GM12878 (cell line): ENCODE data around the gene RAET1E. TPM values are rescaled to one million over a fixed set of nuclear protein-coding genes. Genes with fewer than 3 reads are reported as not detected.
A peak's percentile ranks its signal among the peaks of the same experiment; 100 is the strongest.

ENCODE experiments used
- BHLHE40 ChIP-seq, 2 experiments: fragments of 450-650 bp in 1 of 2; IDR thresholded peaks; 2 replicates each; pipeline ENCODE4 v1.6.1; 2011 to 2017; ENCODE audit warnings: low read depth in 2 of 2, borderline replicate concordance in 1 of 2, improper control_type of control experiment in 1 of 2, low read length in 1 of 2, mild to moderate bottlenecking in 1 of 2
- CHD1 ChIP-seq: IDR thresholded peaks from 2 replicates; pipeline ENCODE4 v1.6.1; 2012; ENCODE audit warnings: low read depth, low read length, improper control_type of control experiment
- CHD2 ChIP-seq: IDR thresholded peaks from 2 replicates; pipeline ENCODE4 v1.6.1; 2011; ENCODE audit warnings: low read depth, low read length, improper control_type of control experiment, borderline replicate concordance
- FOS ChIP-seq: IDR thresholded peaks from 3 replicates; pipeline ENCODE4 v1.6.1; 2011; ENCODE audit warnings: borderline replicate concordance; ENCODE audit not compliant: insufficient read length; ENCODE audit errors: extremely low read depth
- IKZF1 ChIP-seq: fragments of 450-650 bp; conservative IDR thresholded peaks from 2 replicates; pipeline ENCODE4 v1.6.1; 2017; ENCODE audit warnings: antibody characterized with exemption, mild to moderate bottlenecking
- JUNB ChIP-seq: IDR thresholded peaks from 2 replicates; pipeline ENCODE4 v1.6.1; 2016; ENCODE audit warnings: antibody characterized with exemption, mild to moderate bottlenecking
- MTA2 ChIP-seq: fragments of 450-650 bp; IDR thresholded peaks from 2 replicates; pipeline ENCODE4 v1.6.1; 2016; ENCODE audit warnings: low read depth, mild to moderate bottlenecking, moderate library complexity
- MYC ChIP-seq: IDR thresholded peaks from 2 replicates; pipeline ENCODE4 v1.6.1; 2011; ENCODE audit warnings: mild to moderate bottlenecking, low read length, moderate library complexity, inconsistent platforms; ENCODE audit not compliant: insufficient read depth, insufficient replicate concordance, insufficient read length, severe bottlenecking
- PAX5 ChIP-seq: IDR thresholded peaks from 2 replicates; pipeline ENCODE4 v1.6.1; 2011; ENCODE audit warnings: low read depth, low read length, borderline replicate concordance
- SPI1 ChIP-seq: IDR thresholded peaks from 2 replicates; pipeline ENCODE4 v1.6.1; 2011; ENCODE audit warnings: low read depth, mild to moderate bottlenecking, low read length, moderate library complexity, borderline replicate concordance; ENCODE audit not compliant: insufficient read depth
- ZZZ3 ChIP-seq: IDR thresholded peaks from 2 replicates; pipeline ENCODE4 v1.6.1; 2011; ENCODE audit warnings: low read depth; ENCODE audit not compliant: control insufficient read depth, insufficient read length
- polyA plus RNA-seq, 11 experiments: library from polyadenylated mRNA; depleted of rRNA in 4 of 11; unstranded in 6 of 11; stranded (reverse) in 5 of 11; fragments of >200 nt; fragmentation: Nextera tagmentation in 4 of 11; fragmentation: Illumina TruSeq in 1 of 11; extraction: Ambion mirVana in 4 of 11; extraction: Trizol in 1 of 11; gene quantifications; 1 replicate in 1 of 11; 2 replicates in 10 of 11; pipeline versions ENCODE4 v1.2.1 to v1.2.3, GENCODE V29; 2011 to 2016; ENCODE audit warnings: inconsistent platforms in 2 of 11, missing spikeins in 2 of 11, low read depth in 1 of 11
- total RNA-seq, 4 experiments: library from RNA; depleted of rRNA in 3 of 4; stranded (reverse); fragments of >200 nt in 3 of 4; fragmentation: Illumina TruSeq in 1 of 4; extraction: Trizol in 1 of 4; gene quantifications; 2 replicates each; pipeline versions ENCODE4 v1.2.1 to v1.2.3, GENCODE V29; 2013 to 2021
- TF ChIP-seq, protein P1 (sequence below): fragments of 450-650 bp; IDR thresholded peaks from 2 replicates; pipeline ENCODE4 v1.6.1; 2017; ENCODE audit warnings: mild to moderate bottlenecking
- TF ChIP-seq, protein P2 (sequence below): fragments of 450-650 bp; conservative IDR thresholded peaks from 2 replicates; pipeline ENCODE4 v1.6.1; 2017; ENCODE audit warnings: mild to moderate bottlenecking, moderate library complexity

RAET1E gene
- total and polyA plus RNA-seq, 10 of the 15 experiments (the other 5 are each of a cell fraction or from before 2014, with no cell fraction given), result not detected

- TF ChIP-seq PAX5 (peak; percentile 8; the same call in 1 of the 2 replicates), IKZF1 (peak; percentile 55), ZZZ3 (no peak), CHD2 (no peak), SPI1 (no peak), MTA2 (no peak), MYC (no peak), JUNB (no peak), FOS (no peak), CHD1 (no peak), BHLHE40 (IDR thresholded peaks at IDR 0.05; ENCODE audit: borderline replicate concordance in 1 of 2, low read depth in 2 of 2, low read length in 1 of 2) (peak in 1 of 2 experiments; percentile 17; a peak in 1 of 4 replicates)
- TF ChIP-seq, protein P1, sequence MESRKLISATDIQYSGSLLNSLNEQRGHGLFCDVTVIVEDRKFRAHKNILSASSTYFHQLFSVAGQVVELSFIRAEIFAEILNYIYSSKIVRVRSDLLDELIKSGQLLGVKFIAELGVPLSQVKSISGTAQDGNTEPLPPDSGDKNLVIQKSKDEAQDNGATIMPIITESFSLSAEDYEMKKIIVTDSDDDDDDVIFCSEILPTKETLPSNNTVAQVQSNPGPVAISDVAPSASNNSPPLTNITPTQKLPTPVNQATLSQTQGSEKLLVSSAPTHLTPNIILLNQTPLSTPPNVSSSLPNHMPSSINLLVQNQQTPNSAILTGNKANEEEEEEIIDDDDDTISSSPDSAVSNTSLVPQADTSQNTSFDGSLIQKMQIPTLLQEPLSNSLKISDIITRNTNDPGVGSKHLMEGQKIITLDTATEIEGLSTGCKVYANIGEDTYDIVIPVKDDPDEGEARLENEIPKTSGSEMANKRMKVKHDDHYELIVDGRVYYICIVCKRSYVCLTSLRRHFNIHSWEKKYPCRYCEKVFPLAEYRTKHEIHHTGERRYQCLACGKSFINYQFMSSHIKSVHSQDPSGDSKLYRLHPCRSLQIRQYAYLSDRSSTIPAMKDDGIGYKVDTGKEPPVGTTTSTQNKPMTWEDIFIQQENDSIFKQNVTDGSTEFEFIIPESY, result no peak
- TF ChIP-seq, protein P2, sequence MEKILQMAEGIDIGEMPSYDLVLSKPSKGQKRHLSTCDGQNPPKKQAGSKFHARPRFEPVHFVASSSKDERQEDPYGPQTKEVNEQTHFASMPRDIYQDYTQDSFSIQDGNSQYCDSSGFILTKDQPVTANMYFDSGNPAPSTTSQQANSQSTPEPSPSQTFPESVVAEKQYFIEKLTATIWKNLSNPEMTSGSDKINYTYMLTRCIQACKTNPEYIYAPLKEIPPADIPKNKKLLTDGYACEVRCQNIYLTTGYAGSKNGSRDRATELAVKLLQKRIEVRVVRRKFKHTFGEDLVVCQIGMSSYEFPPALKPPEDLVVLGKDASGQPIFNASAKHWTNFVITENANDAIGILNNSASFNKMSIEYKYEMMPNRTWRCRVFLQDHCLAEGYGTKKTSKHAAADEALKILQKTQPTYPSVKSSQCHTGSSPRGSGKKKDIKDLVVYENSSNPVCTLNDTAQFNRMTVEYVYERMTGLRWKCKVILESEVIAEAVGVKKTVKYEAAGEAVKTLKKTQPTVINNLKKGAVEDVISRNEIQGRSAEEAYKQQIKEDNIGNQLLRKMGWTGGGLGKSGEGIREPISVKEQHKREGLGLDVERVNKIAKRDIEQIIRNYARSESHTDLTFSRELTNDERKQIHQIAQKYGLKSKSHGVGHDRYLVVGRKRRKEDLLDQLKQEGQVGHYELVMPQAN, result peak; percentile 54; the same call in 1 of the 2 replicates
These were observed 34.0 kb downstream of the RAET1E start, which contains the start of gene LRP11 (continued) for GRCh38 chr6:149863698-149864577.
